Measurements from ENCODE around the gene NATD1.

- TF ChIP-seq CTCF (IDR thresholded peaks at IDR 0.05) (no peak), POLR2A (IDR thresholded peaks at IDR 0.05) (no peak)
Measured at GRCh38 chr17:21194226-21194625, 59.0 kb downstream of the NATD1 start.
